Measurements from ENCODE around the gene ZNF417.
"Not testable (repeated sequence)": the region's sequence is repeated elsewhere in the genome, so short reads cannot be mapped to it uniquely, and the experiment has no call there.

The ZNF417 gene

DNA sequence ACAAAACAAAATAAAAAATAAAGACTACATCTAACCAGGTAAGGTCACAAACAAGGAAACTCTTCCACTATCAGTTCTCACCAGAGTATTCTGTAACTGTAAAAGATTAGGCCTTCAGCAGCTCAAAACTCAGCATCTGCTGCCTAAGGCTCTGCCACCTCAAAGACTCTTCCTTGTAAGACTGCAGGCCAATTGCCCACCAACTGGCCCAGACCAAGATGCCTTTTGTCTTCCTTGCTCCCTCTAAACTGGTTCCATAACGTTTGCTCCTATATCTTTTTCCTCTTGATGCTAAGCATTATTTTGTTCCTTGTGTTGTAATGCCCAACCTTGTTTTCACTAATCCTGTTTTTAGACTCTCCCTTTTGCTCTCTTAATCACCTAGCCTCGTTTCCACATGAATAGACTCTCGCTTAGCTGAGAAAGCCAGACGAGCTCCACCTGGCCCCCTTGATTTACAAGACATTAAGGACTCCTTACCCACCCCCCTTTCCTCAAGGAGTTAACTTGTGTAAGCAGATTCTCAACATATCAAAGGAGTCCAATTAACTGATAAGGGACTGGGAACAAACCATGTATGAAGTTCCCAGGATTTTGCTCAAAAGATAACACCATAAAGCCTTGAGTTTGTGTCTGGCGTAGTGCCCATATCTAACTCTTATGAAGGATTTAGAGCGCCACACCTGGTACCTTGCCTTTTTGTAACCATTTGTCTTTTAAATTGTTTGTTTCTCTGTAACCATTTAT lies 29.0 kb downstream of the ZNF417 start:
- no peak for DNase-seq (ENCODE audit: low spot score)
- H3K4me3 ChIP-seq: peak overlapping the region; percentile 85
- no peak for TF ChIP-seq CTCF (IDR thresholded peaks at IDR 0.05)
- no peak overlapping the region for H3K27ac ChIP-seq

DNA sequence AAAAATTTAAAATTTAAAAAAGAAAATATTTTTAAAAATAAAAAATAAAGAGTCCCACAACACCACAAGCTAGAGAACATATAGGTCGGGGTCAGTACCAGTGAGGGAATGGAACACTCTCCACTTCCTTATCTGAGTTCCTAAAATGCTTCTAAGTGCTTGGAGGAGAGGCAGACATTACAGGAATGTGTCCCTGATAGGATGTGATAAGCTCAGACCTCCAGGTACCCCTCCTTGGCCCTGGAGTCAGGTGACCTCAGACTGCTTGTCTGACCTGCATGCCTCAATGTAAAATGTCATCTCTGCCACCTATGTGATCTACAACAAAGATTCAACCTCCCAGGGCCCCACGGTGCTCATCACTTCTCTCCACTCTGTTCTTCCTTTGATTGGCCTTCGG lies 30.3 kb downstream of the ZNF417 start:
- no peak for DNase-seq (ENCODE audit: low spot score)
- TF ChIP-seq CTCF (IDR thresholded peaks at IDR 0.05): no peak
- no peak overlapping the region for H3K27ac ChIP-seq
- no peak overlapping the region for H3K4me3 ChIP-seq

DNA sequence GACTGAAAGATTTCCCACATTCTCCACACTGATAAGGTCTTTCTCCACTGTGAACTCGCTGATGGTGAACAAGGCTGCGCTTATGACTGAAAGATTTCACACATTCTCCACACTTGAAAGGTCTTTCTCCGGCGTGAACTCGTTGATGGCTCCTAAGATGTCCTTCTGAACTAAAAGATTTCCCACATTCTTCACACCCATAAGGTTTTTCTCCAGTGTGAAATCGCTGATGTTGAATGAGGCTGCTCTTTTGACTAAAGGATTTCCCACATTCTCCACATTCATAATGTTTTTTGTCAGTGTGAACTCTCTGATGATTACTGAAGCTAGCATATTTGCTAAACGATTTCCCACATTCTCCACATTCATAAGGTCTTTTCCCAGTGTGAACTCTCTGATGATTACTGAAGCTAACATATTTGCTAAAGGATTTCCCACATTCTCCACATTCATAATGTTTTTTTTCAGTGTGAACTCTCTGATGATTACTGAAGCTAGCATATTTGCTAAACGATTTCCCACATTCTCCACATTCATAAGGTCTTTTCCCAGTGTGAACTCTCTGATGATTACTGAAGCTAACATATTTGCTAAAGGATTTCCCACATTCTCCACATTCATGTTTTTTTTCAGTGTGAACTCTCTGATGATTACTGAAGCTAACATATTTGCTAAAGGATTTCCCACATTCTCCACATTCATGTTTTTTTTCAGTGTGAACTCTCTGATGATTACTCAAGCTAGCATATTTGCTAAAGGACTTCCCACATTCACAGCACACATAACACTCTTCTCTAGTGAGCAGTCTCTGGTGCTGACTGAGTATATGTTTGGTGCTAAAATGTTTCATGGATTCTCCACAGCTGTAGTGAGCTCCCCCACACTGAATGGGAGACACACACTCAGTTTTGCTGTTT lies 42.3 kb downstream of the ZNF417 start:
- peak overlapping the region; percentile 0 for H3K4me3 ChIP-seq

GRCh38 chr19:57872450-57872849 lies 43.9 kb downstream of the ZNF417 start:
- DNase-seq (ENCODE audit: low spot score): no peak
- no peak for TF ChIP-seq CTCF (IDR thresholded peaks at IDR 0.05)
- no peak overlapping the region for H3K4me3 ChIP-seq
- H3K27ac ChIP-seq: no peak overlapping the region

More for the DNA sequence above, 42.3 kb downstream of the ZNF417 start:
- H3K27ac ChIP-seq; DNase-seq (ENCODE audit: low spot score): not testable (repeated sequence)

GRCh38 chr19:57870225-57870624 lies 46.2 kb downstream of the ZNF417 start:
- no peak for TF ChIP-seq CTCF (IDR thresholded peaks at IDR 0.05)
- Histone ChIP-seq H3K27ac (no peak overlapping the region), H3K4me3 (no peak overlapping the region)
- no peak for DNase-seq (ENCODE audit: low spot score)

DNA sequence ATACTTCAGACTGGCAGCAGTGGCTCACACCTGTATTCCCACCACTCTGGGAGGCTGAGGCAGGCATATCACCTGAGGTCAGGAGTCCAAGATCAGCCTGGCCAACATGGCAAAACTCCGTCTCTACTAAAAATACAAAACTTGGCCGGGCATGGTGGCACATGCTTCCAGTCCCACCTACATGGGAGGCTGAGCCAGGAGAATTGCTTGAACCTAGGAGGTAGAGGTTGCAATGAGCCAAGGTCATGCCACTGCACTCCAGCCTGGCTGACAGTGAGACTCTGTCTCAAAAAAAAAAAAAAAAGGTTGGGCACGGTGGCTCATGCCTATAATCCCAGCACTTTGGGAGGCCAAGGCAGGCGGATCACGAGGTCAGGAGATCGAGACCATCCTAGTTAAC lies 46.7 kb downstream of the ZNF417 start:
- DNase-seq (ENCODE audit: low spot score); H3K4me3 ChIP-seq; H3K27ac ChIP-seq: not testable (repeated sequence)

GRCh38 chr19:57867868-57868492 lies 48.4 kb downstream of the ZNF417 start:
- no peak for TF ChIP-seq CTCF (IDR thresholded peaks at IDR 0.05)
- Histone ChIP-seq H3K4me3 (no peak overlapping the region), H3K27ac (no peak overlapping the region)
- DNase-seq (ENCODE audit: low spot score): no peak
